Hematopoietic multipotent progenitor cell treated with erythropoietin and hydrocortisone succinate and interleukin-3 and kit ligand, for 17 days (in vitro differentiated cells): ENCODE data around the gene SPEG.

ENCODE experiments used
- DNase-seq: peaks from one replicate; pipeline ENCODE4 v3.0.0-alpha.2; 2015; ENCODE audit warnings: low spot score

Gene SPEG

DNA sequence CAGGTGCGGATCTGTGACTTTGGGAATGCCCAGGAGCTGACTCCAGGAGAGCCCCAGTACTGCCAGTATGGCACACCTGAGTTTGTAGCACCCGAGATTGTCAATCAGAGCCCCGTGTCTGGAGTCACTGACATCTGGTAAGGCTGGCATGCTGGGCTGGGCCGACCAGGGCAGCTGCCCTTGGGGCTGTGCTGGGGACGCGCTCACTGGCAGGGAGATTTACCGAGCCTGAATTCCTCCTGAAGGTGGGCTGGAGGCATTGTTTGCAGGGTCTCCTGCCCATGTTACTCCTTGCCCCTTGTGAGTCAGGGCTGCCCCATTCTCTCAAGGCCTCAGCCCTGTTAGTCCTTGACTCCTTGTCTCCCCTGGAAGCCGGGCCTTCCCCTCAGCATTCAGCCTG, 45.4 kb downstream of the SPEG start:
- no peak for DNase-seq

DNA sequence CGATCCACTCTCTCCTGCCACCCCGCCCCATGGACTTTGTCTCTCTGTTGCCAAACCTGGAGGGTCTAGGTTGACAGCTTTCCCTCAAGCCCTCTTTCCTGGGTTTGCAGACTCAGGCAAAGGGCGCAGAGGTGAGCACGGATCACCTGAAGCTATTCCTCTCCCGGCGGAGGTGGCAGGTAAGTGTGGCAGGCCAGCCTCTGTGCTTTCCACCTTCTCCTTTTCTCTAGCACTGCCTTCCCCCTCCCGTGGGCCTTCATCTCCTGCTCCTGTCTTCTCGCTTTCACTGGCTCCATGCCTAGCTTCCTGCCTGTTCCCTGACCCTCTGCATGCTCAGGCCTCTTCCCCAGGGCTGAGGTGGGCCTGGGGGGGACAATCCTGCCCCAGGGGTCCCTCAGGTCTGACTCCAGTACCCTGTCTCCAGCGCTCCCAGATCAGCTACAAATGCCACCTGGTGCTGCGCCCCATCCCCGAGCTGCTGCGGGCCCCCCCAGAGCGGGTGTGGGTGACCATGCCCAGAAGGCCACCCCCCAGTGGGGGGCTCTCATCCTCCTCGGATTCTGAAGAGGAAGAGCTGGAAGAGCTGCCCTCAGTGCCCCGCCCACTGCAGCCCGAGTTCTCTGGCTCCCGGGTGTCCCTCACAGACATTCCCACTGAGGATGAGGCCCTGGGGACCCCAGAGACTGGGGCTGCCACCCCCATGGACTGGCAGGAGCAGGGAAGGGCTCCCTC, 48.2 kb downstream of the SPEG start:
- DNase-seq = no peak

DNA sequence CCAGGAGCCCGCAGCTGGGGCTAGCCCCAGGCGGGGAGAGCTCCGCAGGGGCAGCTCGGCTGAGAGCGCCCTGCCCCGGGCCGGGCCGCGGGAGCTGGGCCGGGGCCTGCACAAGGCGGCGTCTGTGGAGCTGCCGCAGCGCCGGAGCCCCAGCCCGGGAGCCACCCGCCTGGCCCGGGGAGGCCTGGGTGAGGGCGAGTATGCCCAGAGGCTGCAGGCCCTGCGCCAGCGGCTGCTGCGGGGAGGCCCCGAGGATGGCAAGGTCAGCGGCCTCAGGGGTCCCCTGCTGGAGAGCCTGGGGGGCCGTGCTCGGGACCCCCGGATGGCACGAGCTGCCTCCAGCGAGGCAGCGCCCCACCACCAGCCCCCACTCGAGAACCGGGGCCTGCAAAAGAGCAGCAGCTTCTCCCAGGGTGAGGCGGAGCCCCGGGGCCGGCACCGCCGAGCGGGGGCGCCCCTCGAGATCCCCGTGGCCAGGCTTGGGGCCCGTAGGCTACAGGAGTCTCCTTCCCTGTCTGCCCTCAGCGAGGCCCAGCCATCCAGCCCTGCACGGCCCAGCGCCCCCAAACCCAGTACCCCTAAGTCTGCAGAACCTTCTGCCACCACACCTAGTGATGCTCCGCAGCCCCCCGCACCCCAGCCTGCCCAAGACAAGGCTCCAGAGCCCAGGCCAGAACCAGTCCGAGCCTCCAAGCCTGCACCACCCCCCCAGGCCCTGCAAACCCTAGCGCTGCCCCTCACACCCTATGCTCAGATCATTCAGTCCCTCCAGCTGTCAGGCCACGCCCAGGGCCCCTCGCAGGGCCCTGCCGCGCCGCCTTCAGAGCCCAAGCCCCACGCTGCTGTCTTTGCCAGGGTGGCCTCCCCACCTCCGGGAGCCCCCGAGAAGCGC, 49.1 kb downstream of the SPEG start:
- DNase-seq = no peak

DNA sequence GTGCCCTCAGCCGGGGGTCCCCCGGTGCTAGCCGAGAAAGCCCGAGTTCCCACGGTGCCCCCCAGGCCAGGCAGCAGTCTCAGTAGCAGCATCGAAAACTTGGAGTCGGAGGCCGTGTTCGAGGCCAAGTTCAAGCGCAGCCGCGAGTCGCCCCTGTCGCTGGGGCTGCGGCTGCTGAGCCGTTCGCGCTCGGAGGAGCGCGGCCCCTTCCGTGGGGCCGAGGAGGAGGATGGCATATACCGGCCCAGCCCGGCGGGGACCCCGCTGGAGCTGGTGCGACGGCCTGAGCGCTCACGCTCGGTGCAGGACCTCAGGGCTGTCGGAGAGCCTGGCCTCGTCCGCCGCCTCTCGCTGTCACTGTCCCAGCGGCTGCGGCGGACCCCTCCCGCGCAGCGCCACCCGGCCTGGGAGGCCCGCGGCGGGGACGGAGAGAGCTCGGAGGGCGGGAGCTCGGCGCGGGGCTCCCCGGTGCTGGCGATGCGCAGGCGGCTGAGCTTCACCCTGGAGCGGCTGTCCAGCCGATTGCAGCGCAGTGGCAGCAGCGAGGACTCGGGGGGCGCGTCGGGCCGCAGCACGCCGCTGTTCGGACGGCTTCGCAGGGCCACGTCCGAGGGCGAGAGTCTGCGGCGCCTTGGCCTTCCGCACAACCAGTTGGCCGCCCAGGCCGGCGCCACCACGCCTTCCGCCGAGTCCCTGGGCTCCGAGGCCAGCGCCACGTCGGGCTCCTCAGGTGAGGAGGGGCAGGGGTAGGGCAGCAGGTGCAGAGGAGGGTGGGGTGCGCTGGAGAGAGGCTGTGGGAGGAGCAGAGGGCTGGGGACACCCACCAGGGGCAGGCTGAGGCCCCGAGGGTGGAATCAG, 49.9 kb downstream of the SPEG start:
- DNase-seq = no peak

DNA sequence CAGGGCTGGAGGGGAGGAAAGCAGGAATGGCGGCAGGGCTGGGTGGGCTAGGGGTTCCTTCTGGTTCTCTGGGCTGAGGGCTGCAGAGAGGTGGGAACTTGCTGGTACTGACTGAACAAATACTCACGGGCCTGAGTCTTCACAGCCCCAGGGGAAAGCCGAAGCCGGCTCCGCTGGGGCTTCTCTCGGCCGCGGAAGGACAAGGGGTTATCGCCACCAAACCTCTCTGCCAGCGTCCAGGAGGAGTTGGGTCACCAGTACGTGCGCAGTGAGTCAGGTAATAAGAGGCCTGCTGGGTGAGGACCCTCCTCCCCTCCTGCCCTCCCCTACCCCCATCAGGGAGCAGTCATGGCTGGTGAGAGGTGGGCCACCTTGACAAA, 50.5 kb downstream of the SPEG start:
- DNase-seq = no peak

DNA sequence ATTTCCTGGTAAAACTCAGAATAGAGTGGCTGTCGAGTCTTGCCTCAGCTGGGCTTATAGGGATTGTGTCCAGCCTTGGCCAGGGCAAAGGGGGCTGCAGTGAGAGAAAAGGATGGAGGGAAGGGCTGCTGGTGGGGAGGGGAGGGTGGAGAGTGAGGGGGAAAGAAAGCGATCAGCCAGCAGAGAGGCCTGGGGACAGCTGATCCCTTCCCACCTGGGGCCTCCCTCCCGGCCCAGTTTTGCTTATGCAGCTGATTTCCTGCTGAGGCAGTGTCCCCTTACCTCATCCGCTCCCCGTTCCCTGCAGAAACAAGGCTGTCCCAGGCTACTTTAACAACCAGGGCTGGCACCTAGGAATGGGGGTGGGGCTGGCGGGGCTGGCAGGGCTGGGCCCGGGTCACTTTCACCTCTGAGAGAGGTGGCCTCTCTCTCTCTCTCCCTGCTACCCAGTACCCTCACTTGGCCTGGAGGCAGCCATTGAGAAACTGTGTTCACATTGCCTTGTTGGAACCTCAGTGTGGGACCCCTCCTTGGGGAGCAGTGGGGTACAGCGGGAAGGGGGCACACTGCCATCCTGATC, 51.8 kb downstream of the SPEG start:
- no peak for DNase-seq

DNA sequence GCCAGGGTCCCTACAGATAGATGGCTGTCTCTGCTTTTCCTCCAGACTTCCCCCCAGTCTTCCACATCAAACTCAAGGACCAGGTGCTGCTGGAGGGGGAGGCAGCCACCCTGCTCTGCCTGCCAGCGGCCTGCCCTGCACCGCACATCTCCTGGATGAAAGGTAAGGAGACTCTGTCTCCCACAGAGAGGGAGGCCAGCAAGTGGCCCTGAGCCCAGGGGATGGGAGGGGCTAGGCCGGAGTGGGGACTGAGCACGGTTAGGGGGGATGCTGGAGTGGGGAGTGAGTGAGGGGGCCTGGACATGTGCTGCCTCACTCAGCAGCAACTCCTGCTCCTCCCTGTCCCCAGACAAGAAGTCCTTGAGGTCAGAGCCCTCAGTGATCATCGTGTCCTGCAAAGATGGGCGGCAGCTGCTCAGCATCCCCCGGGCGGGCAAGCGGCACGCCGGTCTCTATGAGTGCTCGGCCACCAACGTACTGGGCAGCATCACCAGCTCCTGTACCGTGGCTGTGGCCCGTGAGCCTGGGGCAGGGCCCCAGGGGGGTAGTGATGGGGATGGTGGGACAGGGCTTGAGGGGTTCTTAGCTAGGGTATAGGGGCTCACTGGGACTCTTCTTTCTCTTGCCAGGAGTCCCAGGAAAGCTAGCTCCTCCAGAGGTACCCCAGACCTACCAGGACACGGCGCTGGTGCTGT, 53.7 kb downstream of the SPEG start:
- no peak for DNase-seq

DNA sequence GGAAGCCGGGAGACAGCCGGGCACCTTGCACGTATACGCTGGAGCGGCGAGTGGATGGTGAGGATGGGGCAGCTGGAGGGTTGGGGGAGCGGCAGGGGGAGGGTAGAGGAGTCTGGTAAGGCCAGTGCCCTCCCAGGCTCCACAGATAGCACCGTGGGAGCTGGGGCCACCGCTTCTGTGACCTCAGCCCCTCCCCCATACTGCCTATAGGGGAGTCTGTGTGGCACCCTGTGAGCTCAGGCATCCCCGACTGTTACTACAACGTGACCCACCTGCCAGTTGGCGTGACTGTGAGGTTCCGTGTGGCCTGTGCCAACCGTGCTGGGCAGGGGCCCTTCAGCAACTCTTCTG, 54.2 kb downstream of the SPEG start:
- no peak for DNase-seq

DNA sequence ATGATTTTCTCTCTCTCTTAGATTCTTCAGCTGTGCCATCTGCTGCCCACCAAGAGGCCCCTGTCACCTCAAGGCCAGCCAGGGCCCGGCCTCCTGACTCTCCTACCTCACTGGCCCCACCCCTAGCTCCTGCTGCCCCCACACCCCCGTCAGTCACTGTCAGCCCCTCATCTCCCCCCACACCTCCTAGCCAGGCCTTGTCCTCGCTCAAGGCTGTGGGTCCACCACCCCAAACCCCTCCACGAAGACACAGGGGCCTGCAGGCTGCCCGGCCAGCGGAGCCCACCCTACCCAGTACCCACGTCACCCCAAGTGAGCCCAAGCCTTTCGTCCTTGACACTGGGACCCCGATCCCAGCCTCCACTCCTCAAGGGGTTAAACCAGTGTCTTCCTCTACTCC, 54.7 kb downstream of the SPEG start:
- DNase-seq = no peak

DNA sequence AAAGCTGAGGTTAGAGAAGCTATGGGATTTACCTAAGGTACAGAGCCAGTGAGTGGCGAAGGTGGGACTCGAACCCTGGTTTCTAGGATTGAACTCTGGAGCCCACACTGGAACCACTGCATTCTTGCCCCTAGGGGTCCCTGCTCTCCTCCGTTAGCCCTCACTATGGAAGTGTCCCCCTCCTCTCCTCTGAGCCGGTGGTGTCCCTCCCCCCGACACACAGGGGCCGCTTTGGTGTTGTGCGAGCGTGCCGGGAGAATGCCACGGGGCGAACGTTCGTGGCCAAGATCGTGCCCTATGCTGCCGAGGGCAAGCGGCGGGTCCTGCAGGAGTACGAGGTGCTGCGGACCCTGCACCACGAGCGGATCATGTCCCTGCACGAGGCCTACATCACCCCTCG, 55.5 kb downstream of the SPEG start:
- no peak for DNase-seq

DNA sequence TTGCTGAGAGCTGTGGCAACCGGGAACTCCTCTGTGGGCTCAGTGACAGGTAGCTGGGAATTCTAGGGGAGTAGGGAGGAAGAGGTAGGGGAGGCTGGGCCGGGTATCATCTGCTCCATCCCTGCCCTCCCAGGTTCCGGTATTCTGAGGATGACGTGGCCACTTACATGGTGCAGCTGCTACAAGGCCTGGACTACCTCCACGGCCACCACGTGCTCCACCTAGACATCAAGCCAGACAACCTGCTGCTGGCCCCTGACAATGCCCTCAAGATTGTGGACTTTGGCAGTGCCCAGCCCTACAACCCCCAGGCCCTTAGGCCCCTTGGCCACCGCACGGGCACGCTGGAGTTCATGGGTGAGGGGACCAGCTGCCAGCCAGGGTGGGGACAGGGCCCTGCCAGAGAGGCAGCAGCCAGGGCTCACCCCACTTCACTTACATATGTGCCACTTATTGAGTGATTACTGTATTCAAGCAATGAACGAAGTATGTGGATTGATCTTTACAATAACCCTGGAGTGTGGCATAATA, 56.0 kb downstream of the SPEG start:
- no peak for DNase-seq

DNA sequence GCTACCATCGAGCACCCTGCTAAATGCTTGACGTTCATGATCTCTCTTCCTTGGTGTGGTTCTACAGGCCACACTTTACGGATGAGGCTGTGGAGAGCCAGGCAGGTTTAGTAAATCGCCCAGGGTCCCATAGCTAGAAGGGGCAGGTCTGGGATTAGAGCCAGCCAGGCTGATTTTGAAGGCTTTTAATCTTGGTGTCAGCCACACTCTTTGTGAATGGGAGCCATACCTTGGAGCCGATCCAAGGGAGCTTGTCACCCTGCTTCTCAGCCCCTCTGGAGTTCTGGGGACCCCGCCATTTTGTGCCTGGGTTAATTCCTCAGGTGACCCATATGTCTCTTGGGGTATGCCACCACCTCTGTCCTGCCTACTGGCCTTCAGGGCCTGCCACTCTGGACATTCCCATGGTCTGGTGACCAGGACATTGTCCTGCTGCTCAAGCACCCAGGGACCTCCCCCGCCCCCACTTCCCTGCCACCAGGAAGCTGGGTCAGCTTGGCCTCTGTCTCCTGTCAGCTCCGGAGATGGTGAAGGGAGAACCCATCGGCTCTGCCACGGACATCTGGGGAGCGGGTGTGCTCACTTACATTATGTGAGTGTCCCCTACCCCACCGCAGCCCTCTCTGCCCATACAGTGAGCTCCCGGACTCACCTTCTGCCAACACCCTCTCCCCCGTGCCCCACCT, 56.8 kb downstream of the SPEG start:
- no peak for DNase-seq

DNA sequence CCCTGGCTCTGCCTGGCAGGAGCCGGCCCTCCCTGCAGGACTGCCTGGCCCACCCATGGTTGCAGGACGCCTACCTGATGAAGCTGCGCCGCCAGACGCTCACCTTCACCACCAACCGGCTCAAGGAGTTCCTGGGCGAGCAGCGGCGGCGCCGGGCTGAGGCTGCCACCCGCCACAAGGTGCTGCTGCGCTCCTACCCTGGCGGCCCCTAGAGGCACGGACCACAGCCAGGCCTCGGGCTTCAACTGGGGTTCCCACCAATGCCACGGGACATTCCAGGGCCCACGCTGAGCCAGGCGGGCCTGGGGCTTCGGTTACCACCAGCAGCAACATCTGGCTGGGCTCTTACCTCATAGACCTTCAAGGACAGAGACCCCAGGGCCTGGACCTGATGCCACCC, 57.9 kb downstream of the SPEG start:
- DNase-seq = no peak

DNA sequence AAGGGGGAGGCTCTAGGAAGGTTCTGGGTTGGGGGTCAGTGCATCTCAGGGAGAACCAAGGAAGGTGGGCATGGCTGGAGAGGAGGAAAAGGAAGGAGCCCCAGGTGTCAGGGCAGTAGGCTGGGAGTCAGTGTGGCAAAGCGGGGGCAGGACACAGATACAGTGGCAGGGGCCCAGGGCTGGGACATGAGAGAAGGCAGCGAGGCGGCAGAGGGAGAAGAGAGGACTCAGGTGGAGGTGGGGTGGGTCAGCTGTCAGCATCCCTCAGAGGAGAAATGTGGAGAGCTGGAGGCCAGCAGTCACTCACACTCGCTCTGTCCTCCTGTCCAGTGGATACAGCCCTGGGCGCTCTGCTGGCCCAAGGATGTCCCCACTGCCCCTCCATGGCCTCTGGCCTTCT, 58.4 kb downstream of the SPEG start:
- no peak for DNase-seq

DNA sequence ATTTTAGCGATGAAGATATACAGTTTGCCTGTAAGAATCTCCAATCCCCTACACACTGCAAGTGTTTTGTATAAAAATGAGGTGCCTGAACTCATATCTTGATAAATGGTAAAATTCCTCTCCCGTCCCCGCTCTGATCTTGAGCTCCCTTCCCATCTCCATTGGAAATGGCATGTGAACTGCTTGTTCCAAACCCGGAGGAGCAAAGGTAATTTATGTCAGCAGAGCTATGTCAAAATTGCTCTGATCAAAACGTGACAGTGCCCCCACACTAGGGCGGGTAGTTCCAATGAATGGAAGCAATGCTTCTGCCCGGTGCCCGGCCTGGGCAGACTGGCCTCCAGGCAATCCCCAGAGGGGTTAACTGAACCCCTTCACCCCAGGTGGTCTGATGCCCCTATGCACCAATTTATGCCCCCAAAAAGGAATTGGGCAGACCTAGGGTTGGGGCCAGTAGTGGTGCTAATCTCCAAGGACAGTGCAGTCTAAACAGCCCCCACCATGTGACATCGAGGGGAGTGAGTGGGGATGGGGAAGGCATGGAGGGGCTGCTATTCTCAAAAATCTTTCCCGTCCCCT, 60.4 kb downstream of the SPEG start:
- DNase-seq = no peak

DNA sequence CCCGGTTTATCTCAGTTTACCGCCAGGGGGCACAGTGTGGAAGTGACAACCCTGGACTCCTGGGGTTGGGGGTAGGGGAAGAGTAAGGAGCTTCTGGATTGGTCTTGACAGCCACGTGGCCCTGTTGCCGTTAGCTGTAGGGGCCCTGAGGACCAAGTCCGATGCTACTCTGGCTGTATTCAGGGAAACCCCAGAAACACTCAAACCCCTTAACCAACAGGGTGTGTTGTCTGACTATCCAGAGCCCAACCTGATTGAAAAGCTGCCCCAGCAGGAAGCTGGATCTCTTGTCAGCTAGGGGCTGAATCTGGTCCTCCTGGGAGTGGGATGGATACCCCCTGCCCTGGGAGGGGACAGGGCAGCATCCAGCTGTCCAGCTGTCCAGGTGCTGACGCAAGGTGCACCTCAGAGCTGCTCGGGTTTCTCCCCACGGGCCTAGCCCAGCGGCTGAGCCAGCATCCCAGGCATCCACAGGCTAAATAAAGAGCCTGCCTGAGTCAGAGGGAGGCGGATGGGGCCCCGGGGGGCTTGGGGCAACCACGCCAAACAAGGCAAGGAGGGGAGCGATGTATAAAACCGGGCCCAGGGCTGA, 61.0 kb downstream of the SPEG start:
- peak; percentile 65 for DNase-seq

DNA sequence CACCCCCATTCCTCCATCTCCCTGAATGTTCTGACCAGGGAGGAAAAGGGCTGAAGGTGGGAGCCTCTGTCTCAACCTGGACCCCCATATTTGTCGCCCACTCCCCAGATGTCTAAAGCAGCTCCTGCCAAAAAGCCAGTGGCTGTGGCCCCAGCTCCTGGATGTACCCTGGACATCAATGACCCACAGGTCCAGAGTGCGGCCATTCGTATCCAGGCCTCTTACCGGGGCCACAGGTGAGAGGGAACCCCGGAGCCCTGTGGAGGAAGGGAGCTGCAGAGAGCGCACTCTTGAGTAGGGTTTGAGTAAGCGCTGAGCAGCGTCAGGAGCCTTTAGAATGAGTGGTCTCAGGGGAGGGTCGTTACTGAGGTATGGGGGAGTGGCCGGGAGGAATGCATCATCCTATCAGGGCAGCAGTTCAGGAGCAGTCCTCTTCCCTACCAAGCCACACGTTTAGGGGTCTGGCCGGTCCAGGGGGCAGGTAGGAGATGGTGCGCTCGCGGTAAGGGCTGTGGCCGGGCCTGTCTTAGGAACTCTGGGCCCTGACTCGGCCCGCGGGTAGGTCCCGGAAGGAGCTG, 61.7 kb downstream of the SPEG start:
- no peak for DNase-seq

DNA sequence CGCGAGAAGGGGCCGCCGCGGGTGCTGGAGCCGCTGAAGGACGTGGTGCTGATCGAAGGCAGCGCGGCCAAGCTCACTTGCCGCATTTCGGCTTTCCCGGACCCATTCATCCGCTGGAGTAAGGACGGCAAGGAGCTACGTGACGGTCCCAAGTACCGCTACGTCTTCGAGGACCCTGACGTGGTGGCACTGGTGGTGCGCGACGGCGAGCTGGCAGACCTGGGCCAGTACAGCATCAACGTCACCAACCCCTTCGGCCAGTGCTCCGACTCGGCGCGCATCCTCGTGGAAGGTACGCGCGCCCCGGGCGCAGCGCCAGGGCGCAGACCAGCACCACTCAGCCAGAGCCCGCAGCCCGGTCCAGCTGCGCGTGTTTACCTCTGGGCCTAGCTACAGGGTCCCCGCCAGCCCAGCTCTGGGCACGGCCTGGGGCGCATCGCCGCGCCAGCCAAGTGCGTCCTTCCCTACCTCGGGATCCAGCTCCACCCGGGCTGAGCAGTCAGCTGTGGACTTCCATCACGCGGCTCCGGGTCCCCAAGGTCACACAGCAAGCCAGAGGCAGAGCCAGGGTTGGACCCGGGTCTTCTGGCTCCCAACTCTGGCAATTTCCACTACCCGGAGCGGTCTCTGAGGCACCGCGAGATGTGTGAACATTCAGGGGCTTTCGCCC, 62.3 kb downstream of the SPEG start:
- DNase-seq = no peak
